Measurements from ENCODE around the gene NMD3. TPM values are rescaled to one million over a fixed set of nuclear protein-coding genes. Genes with fewer than 3 reads are reported as not detected.
"Not testable (repeated sequence)": the region's sequence is repeated elsewhere in the genome, so short reads cannot be mapped to it uniquely, and the experiment has no call there.

The NMD3 gene
- total RNA-seq, 1 experiment from 2014 or later = 74.2 TPM

DNA sequence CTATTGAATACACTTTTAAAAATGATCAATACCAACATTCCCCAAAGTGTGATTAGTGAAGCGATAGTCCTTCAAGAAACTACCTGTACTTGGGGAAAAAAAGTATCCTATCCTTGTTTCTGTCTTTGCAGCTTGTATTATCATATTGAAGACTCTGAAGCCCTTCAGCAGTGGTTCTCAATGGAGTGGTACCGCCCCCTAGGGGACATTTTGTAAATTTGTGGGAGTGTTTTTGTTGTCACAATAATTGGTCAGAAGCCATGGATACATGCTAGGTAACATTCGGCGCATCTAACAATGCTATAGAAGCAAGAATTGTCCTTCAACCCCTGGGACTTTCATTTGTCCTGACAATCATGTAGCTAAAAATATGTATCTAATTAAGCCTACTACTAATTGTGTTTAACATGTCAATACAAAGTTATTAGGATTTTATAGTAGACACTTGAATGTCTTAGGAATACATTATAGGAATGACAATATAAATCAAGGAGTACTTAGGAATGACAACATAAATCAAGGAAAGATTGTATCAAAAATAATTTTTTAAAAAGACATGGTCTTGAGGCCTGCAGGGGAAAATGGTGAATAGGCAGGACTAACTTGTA lies 53.7 kb downstream of the NMD3 start:
- peak; percentile 60 for DNase-seq (ENCODE audit: low read depth)

DNA sequence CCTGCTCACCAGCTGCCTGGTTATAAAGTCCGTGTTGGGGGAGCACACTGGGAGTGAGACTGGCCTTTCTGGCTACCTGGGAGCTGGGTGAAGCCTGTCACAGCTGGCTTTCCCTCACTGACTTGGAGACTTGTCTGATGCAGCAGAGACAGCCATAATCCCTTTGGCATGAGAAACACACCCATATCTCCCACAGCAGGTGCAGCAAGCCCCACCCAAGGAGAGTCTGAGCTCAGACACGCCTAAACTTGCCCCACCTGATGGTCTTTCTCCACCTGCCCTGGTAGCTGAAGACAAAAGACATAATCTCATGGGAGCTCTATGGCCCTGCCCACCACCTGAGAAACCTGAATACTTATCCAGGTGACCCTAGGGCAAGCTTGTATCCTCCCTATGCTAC lies 54.8 kb downstream of the NMD3 start:
- DNase-seq (ENCODE audit: low read depth) = no peak

DNA sequence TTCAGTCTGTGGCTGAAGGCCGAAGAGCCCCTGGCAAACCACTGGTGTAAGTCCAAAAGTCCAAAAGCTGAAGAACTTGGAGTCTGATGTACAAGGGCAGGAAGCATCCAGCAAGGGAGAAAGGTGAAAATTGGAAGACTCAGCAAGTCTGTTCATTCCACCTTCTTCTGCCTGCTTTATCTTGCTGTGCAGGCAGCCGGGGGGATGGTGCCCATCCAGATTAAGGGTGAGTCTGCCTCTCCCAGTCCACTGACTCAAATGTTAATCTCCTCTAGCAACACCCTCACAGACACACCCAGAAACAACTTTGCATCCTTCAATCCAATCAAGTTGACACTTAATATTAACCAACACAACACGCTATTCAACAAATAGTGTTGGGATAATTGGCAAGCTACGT lies 61.3 kb downstream of the NMD3 start:
- not testable (repeated sequence) for DNase-seq (ENCODE audit: low read depth)

DNA sequence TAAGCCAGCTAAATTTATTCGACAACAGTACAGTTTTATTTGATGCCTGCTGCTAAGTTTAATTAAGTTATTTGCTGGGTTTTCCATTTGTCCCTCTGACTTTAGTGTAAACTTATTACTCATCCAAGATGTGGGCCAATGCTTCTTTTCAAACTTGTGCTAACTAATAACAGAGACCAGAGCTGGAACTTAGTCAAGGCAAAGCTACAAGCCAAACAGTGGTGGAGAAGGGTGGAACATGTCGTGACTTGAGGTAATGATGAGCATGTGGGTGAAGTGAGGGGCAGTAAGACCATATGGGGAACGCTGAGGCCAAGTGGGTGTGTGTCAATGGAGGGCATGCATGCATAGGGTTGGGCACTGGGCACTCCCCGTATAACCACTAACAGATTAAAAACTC lies 63.9 kb downstream of the NMD3 start:
- DNase-seq (ENCODE audit: low read depth) = no peak

DNA sequence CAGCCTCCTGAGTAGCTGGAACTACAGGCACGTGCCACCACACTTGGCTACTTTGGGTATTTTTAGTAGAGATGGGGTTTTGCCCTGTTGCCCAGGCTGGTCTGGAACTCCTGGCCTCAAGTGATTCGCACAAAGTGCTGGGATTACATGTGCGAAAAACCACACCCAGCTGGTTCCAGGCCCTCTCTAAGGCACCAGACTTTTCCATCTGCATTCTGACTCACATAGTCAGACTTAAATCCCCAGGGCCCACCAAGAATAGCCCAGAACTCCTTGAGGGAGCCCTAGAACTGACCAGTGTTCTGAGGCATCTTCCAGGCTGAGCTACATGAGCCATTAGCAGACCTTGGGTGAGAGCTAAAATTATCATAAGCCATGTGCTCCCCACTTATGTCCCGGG lies 68.1 kb downstream of the NMD3 start:
- no peak for DNase-seq (ENCODE audit: low read depth)

DNA sequence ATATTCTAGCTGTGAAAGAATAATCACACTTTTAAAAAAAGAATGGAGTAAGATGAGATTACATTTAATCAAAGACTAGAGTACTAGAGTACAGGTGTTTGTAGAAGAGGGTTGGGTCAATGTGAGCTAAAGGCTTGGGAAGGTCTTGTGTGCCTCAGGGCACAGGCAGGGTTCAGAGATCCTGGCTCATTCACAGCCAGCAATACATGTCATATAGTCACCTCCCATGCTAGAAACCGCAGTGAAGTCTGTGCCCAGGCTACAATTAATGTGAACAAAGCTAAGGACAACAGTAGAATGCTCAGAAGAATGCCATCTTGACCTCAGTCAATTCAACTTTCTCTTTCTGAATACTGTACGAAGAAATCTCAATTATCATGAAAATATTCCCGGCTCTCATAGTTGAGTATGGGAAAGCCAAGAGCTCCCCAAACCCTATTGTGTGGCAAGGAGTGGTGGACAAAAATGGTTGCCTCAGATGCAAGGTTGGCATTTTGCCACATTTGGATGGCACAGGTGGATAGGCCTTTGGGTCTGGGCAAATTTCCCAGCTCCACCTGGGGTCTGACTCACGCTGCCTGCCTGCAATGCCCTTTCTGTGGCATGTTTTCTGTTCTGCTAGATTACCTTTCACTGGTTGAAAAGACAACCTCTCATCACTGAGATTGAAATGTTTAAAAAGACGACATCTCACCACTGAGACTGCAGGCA lies 70.2 kb downstream of the NMD3 start:
- DNase-seq (ENCODE audit: low read depth) = peak; percentile 13

DNA sequence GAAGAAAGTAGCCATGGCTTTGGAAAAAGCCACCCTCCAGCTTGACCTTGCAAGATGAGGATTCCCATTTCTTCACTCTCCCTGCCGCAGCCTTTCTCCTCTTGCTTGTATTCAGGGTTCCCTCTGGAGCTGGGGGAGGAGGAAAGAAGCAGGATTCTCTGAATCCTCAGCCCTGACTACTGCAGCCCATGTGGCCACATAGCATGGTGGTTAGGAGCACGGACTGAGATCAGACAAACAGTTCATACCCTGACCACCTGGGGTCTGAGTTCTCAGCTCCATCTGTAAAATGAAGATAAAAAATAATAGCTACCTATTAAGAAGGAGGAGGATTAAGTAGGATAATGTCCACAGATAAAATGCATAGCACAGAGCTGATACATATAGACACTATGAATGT lies 72.3 kb downstream of the NMD3 start:
- no peak for DNase-seq (ENCODE audit: low read depth)

DNA sequence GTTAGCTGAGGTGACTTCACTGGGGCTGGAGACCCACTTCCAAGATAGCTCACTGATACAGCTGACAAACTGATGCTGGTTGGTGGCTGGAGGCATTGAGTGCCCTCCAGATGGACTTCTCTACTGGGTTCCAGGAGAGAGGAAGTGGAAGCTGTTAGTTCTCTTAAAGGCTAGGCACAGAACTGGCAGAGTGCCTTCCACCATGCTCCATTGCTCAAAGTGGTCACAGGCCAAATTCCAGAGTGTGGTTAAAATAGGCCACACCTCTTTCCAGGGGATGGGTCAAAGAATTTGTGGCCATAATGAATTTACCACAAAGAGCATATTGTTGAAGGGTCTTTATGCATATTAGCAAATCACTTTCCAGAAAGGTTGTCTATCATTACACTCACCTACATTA lies 74.2 kb downstream of the NMD3 start:
- DNase-seq (ENCODE audit: low read depth) = peak; percentile 64

DNA sequence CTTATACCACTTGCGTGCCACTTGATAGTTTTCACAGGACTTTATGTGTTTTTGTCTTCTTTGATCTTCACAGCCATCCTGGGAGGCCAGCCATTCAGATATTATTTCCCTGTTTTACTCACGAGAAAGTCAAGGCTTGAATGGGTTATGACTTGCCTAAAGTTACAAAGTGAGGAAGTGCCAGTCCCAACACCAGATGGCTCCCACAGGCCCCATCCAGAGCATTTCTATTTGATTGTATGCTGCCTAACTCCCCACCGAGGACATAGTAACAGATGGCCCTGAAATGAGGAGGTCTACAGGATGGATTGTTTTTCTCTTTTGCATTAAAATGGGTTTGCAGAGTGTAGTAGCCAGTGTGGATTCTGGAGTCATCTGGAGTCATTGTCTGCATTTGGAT lies 75.7 kb downstream of the NMD3 start:
- DNase-seq (ENCODE audit: low read depth) = no peak

Small RNA genes within 50 kb of the gene (small RNA-seq; reads per million reads assigned to genes)
- not detected for gene AC108738.1

Other genes starting within 250 kb of the NMD3 start
- gene B3GALNT1, start 116.0 kb upstream of the NMD3 start, total RNA-seq (2014; rRNA removed; shearing (Covaris generic)) = 6.2 and 9.1 TPM in 2 replicates
- 0.23 TPM in 1 of 2 replicates, not detected in the other for gene SPTSSB, start 150.2 kb downstream of the NMD3 start, total RNA-seq (2014; rRNA removed; shearing (Covaris generic))

All from HT1080 (cell line).